ENCODE measurements around the gene MARCOL. TPM values are rescaled to one million over a fixed set of nuclear protein-coding genes. Genes with fewer than 3 reads are reported as not detected.

The MARCOL gene
- total RNA-seq, 2 experiments from 2014 or later, result not detected

- Histone ChIP-seq H3K36me3 (ENCODE audit: insufficient read depth, low read length) (no peaks in the 10 kb centered on the region), H3K4me1 (ENCODE audit: insufficient read depth, low read length) (no peaks in the 10 kb centered on the region), H3K27ac (ENCODE audit: low read depth in 1 of 2, low read length in 2 of 2) (no peak overlapping the region), H3K27me3 (ENCODE audit: control insufficient read depth in 1 of 2, insufficient read depth in 2 of 2, low read length in 2 of 2) (no peaks in the 10 kb centered on the region), H3K9me3 (ENCODE audit: control insufficient read depth in 1 of 2, insufficient read depth in 1 of 2, low read length in 2 of 2) (no peaks in the 10 kb centered on the region), H3K4me3 (ENCODE audit: low read length) (no peak overlapping the region)
- ChIA-PET CTCF (no interaction called here), POLR2A (no interaction called here)
- TF ChIP-seq, protein P1, sequence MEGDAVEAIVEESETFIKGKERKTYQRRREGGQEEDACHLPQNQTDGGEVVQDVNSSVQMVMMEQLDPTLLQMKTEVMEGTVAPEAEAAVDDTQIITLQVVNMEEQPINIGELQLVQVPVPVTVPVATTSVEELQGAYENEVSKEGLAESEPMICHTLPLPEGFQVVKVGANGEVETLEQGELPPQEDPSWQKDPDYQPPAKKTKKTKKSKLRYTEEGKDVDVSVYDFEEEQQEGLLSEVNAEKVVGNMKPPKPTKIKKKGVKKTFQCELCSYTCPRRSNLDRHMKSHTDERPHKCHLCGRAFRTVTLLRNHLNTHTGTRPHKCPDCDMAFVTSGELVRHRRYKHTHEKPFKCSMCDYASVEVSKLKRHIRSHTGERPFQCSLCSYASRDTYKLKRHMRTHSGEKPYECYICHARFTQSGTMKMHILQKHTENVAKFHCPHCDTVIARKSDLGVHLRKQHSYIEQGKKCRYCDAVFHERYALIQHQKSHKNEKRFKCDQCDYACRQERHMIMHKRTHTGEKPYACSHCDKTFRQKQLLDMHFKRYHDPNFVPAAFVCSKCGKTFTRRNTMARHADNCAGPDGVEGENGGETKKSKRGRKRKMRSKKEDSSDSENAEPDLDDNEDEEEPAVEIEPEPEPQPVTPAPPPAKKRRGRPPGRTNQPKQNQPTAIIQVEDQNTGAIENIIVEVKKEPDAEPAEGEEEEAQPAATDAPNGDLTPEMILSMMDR (IDR thresholded peaks at IDR 0.05), result no peak
- no peak overlapping the region for H3K27ac Mint-ChIP-seq
- H3K9me3 Mint-ChIP-seq, result no peaks in the 10 kb centered on the region
- H3K27me3 Mint-ChIP-seq, result peaks cover 20% of the 10 kb centered on the region
- H3K4me1 Mint-ChIP-seq (ENCODE audit: low read depth), result no peaks in the 10 kb centered on the region
- H3K4me3 Mint-ChIP-seq, result no peak overlapping the region
- intact Hi-C loops (cut with DNase I, micrococcal nuclease), result no loop called here
- H3K36me3 Mint-ChIP-seq (ENCODE audit: low read depth), result no peaks in the 10 kb centered on the region
- ATAC-seq (ENCODE audit: poor library complexity), result no peak
- DNase-seq, result no peak
These were observed 29.1 kb upstream of the MARCOL start for GRCh38 chr5:148209151-148209770.

- Mint-ChIP-seq H3K4me1 (ENCODE audit: low read depth) (no peaks in the 10 kb centered on the region), H3K4me3 (no peak overlapping the region), H3K36me3 (ENCODE audit: low read depth) (no peaks in the 10 kb centered on the region), H3K27me3 (peaks cover 12% of the 10 kb centered on the region), H3K27ac (no peak overlapping the region), H3K9me3 (no peaks in the 10 kb centered on the region)
- TF ChIP-seq, protein P1 (IDR thresholded peaks at IDR 0.05), result no peak
- Histone ChIP-seq H3K4me3 (ENCODE audit: low read length) (no peak overlapping the region), H3K27ac (ENCODE audit: low read depth in 1 of 2, low read length in 2 of 2) (no peak overlapping the region), H3K4me1 (ENCODE audit: insufficient read depth, low read length) (no peaks in the 10 kb centered on the region), H3K36me3 (ENCODE audit: insufficient read depth, low read length) (no peaks in the 10 kb centered on the region), H3K27me3 (ENCODE audit: control insufficient read depth in 1 of 2, insufficient read depth in 2 of 2, low read length in 2 of 2) (no peaks in the 10 kb centered on the region), H3K9me3 (ENCODE audit: control insufficient read depth in 1 of 2, insufficient read depth in 1 of 2, low read length in 2 of 2) (no peaks in the 10 kb centered on the region)
- ChIA-PET CTCF (no interaction called here), POLR2A (no interaction called here)
- no peak for ATAC-seq (ENCODE audit: poor library complexity)
- no peak for DNase-seq
- intact Hi-C loops (cut with DNase I, micrococcal nuclease), result no loop called here
These were observed 23.6 kb upstream of the MARCOL start for GRCh38 chr5:148214665-148215185.

DNA sequence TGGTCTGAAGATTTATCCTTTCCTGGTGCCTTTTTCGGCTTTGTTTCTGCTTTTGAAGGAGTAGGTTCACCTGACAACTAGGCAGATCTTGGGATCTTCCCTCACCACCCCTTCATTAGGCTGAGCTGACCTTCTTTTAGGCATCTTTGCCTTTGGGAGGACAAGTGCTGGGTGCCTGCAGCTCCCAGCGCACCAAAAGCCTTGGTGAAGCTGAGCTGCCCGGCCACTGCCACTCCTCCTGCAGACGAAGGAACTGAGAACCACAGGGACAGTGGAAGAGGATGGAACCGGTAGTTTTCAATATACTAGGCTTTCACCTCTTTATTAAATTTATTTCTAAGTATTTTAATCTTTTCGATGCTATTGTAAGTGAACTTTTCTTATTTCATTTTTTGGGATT, 16.8 kb upstream of the MARCOL start:
- H3K27ac Mint-ChIP-seq, result no peak overlapping the region
- no peaks in the 10 kb centered on the region for H3K36me3 ChIP-seq (ENCODE audit: insufficient read depth, low read length)
- H3K9me3 ChIP-seq (ENCODE audit: control insufficient read depth in 1 of 2, insufficient read depth in 1 of 2, low read length in 2 of 2), result no peaks in the 10 kb centered on the region
- no peak overlapping the region for H3K4me3 ChIP-seq (ENCODE audit: low read length)
- POLR2A ChIA-PET, result no interaction called here
- ATAC-seq (ENCODE audit: poor library complexity) (no peak), DNase-seq (no peak)
- H3K27me3 ChIP-seq (ENCODE audit: control insufficient read depth in 1 of 2, insufficient read depth in 2 of 2, low read length in 2 of 2), result peaks cover 0 to 7% of the 10 kb centered on the region in 2 experiments
- H3K36me3 Mint-ChIP-seq (ENCODE audit: low read depth), result no peaks in the 10 kb centered on the region
- peaks cover 17% of the 10 kb centered on the region for H3K27me3 Mint-ChIP-seq
- TF ChIP-seq, protein P1 (IDR thresholded peaks at IDR 0.05), result no peak
- H3K4me3 Mint-ChIP-seq, result no peak overlapping the region
- intact Hi-C loops (cut with DNase I, micrococcal nuclease), result no loop called here
- no peaks in the 10 kb centered on the region for H3K4me1 ChIP-seq (ENCODE audit: insufficient read depth, low read length)
- H3K4me1 Mint-ChIP-seq (ENCODE audit: low read depth), result no peaks in the 10 kb centered on the region
- H3K27ac ChIP-seq (ENCODE audit: low read depth in 1 of 2, low read length in 2 of 2), result no peak overlapping the region
- CTCF ChIA-PET, result interaction anchor here (1.0 kb wide), 1 partner anchor 21 kb away, joined by 3 read pairs; no protein-coding TSS in a partner anchor
- H3K9me3 Mint-ChIP-seq, result no peaks in the 10 kb centered on the region
